Measurements from ENCODE around the gene HMX1.

Gene HMX1

GRCh38 chr4:8867624-8868320 lies 3.9 kb downstream of the HMX1 start:
- no peak for DNase-seq

GRCh38 chr4:8866828-8867623 lies 4.6 kb downstream of the HMX1 start:
- no peak for DNase-seq

- DNase-seq, result no peak
These were observed 5.2 kb downstream of the HMX1 start for GRCh38 chr4:8866421-8866820.

GRCh38 chr4:8865681-8866310 lies 5.8 kb downstream of the HMX1 start:
- DNase-seq, result no peak

GRCh38 chr4:8864912-8865680 lies 6.5 kb downstream of the HMX1 start:
- no peak for DNase-seq

GRCh38 chr4:8863686-8864682 lies 7.7 kb downstream of the HMX1 start:
- no peak for DNase-seq

- DNase-seq, result no peak
These were observed 8.6 kb downstream of the HMX1 start for GRCh38 chr4:8862800-8863685.

GRCh38 chr4:8862334-8862733 lies 9.3 kb downstream of the HMX1 start:
- no peak for DNase-seq

- no peak for DNase-seq
These were observed 9.9 kb downstream of the HMX1 start for GRCh38 chr4:8861576-8862295.

GRCh38 chr4:8860892-8861575 lies 10.6 kb downstream of the HMX1 start:
- no peak for DNase-seq

- no peak for DNase-seq
These were observed 11.3 kb downstream of the HMX1 start for GRCh38 chr4:8860096-8860891.

- no peak for DNase-seq
These were observed 12.0 kb downstream of the HMX1 start for GRCh38 chr4:8859550-8860095.

- no peak for DNase-seq
These were observed 12.9 kb downstream of the HMX1 start for GRCh38 chr4:8858701-8859210.

- DNase-seq, result no peak
These were observed 13.6 kb downstream of the HMX1 start for GRCh38 chr4:8857766-8858700.

GRCh38 chr4:8856835-8857621 lies 14.6 kb downstream of the HMX1 start:
- DNase-seq, result no peak

- DNase-seq, result no peak
These were observed 15.8 kb downstream of the HMX1 start for GRCh38 chr4:8855818-8856245.

All from NCI-H774 (cell line).